Uterus (tissue), 4 donors: ENCODE data around the gene CABP2. TPM values are rescaled to one million over a fixed set of nuclear protein-coding genes. Genes with fewer than 3 reads are reported as not detected.

ENCODE experiments used
- DNase-seq, 2 donors: peaks; one replicate each; pipeline ENCODE4 v3.0.0-alpha.2; 2019 to 2020
- H3K27ac ChIP-seq, 2 donors: fragments of 200-600 bp; sonication (generic); 1 replicate in 1 of 2; 2 replicates in 1 of 2; pipeline ENCODE4 v1.5.1; 2016 to 2018
- H3K27me3 ChIP-seq, 2 donors: fragments of 200-600 bp; sonication (generic); one replicate each; pipeline ENCODE4 v1.5.1; 2018 to 2019; ENCODE audit warnings: control low read depth in 1 of 2
- H3K36me3 ChIP-seq, 2 donors: fragments of 200-600 bp; sonication (generic); one replicate each; pipeline ENCODE4 v1.5.1; 2019; ENCODE audit warnings: control low read depth in 1 of 2
- H3K4me1 ChIP-seq, 2 donors: fragments of 200-600 bp; sonication (generic); one replicate each; pipeline ENCODE4 v1.5.1; 2018 to 2019; ENCODE audit warnings: control low read depth in 1 of 2
- H3K4me3 ChIP-seq, 2 donors: fragments of 200-600 bp; sonication (generic); 1 replicate in 1 of 2; 2 replicates in 1 of 2; pipeline ENCODE4 v1.5.1; 2018 to 2019; ENCODE audit warnings: mild to moderate bottlenecking in 1 of 2
- H3K9me3 ChIP-seq, 2 donors: fragments of 200-600 bp; sonication (generic); one replicate each; pipeline ENCODE4 v1.5.1; 2019; ENCODE audit warnings: control low read depth in 1 of 2
- CTCF ChIP-seq, 4 experiments: fragments of 200-600 bp in 2 of 4; fragments of 450-650 bp in 2 of 4; sonication (generic) in 2 of 4; IDR thresholded peaks; one replicate each; pipeline ENCODE4 v1.5.1; 2016 to 2019; ENCODE audit warnings: antibody characterized with exemption in 4 of 4, mild to moderate bottlenecking in 2 of 4, moderate library complexity in 1 of 4
- POLR2A ChIP-seq, 2 donors: fragments of 450-650 bp; IDR thresholded peaks; one replicate each; pipeline ENCODE4 v1.6.1; 2016; ENCODE audit warnings: antibody characterized with exemption in 2 of 2, mild to moderate bottlenecking in 1 of 2, moderate library complexity in 1 of 2
- intact Hi-C: fragments of 100-400 bp; cut with DNase I; formaldehyde crosslinking; loops from one replicate; pipeline ENCODE4 v1.15.1; 2023; ENCODE audit warnings: low total_unique reads
- total RNA-seq, 4 donors: library from RNA; depleted of rRNA in 3 of 4; stranded (reverse); fragments of >200 nt in 3 of 4; gene quantifications; one replicate each; pipeline versions ENCODE4 v1.1.0 to v1.2.4, GENCODE V29; 2014 to 2023
- donor health status: DM: yes; HTN: yes; CAD: no.

Gene CABP2
- total RNA-seq, 4 donors from 2014 or later = not detected

GRCh38 chr11:67542971-67543370 is 19.7 kb upstream of the CABP2 start:
- intact Hi-C loops = no loop called here
- TF ChIP-seq CTCF (IDR thresholded peaks at IDR 0.05) (no peak), POLR2A (IDR thresholded peaks at IDR 0.05) (no peak)
- Histone ChIP-seq H3K36me3 (no peaks in the 10 kb centered on the region), H3K9me3 (no peaks in the 10 kb centered on the region), H3K27me3 (no peaks in the 10 kb centered on the region), H3K4me3 (no peak overlapping the region), H3K27ac (no peak overlapping the region), H3K4me1 (no peaks in the 10 kb centered on the region)
- DNase-seq = no peak

GRCh38 chr11:67542169-67542568 is 18.9 kb upstream of the CABP2 start:
- H3K4me3 ChIP-seq = no peak overlapping the region
- TF ChIP-seq POLR2A (IDR thresholded peaks at IDR 0.05) (no peak), CTCF (IDR thresholded peaks at IDR 0.05) (no peak)
- intact Hi-C loops = no loop called here

GRCh38 chr11:67541198-67541597 is 18.0 kb upstream of the CABP2 start:
- H3K4me3 ChIP-seq = no peak overlapping the region
- TF ChIP-seq CTCF (IDR thresholded peaks at IDR 0.05) (no peak), POLR2A (IDR thresholded peaks at IDR 0.05) (no peak)
- intact Hi-C loops = no loop called here
- no peak overlapping the region for H3K27ac ChIP-seq
- no peaks in the 10 kb centered on the region for H3K27me3 ChIP-seq
- DNase-seq = no peak
- H3K36me3 ChIP-seq = no peaks in the 10 kb centered on the region
- no peaks in the 10 kb centered on the region for H3K4me1 ChIP-seq
- no peaks in the 10 kb centered on the region for H3K9me3 ChIP-seq

More at GRCh38 chr11:67542169-67542568, 18.9 kb upstream of the CABP2 start:
- DNase-seq = no peak
- H3K27me3 ChIP-seq = no peaks in the 10 kb centered on the region
- no peaks in the 10 kb centered on the region for H3K36me3 ChIP-seq
- no peak overlapping the region for H3K27ac ChIP-seq
- no peaks in the 10 kb centered on the region for H3K4me1 ChIP-seq
- no peaks in the 10 kb centered on the region for H3K9me3 ChIP-seq

GRCh38 chr11:67539550-67539949 is 16.3 kb upstream of the CABP2 start:
- intact Hi-C loops = no loop called here
- Histone ChIP-seq H3K9me3 (no peaks in the 10 kb centered on the region), H3K27ac (no peak overlapping the region), H3K4me1 (no peaks in the 10 kb centered on the region), H3K4me3 (no peak overlapping the region), H3K36me3 (no peaks in the 10 kb centered on the region), H3K27me3 (no peaks in the 10 kb centered on the region)
- no peak for TF ChIP-seq CTCF (IDR thresholded peaks at IDR 0.05)
- no peak for TF ChIP-seq POLR2A (IDR thresholded peaks at IDR 0.05)
- no peak for DNase-seq

- Histone ChIP-seq H3K4me1 (no peaks in the 10 kb centered on the region), H3K9me3 (no peaks in the 10 kb centered on the region), H3K27ac (no peak overlapping the region), H3K4me3 (no peak overlapping the region), H3K27me3 (no peaks in the 10 kb centered on the region), H3K36me3 (no peaks in the 10 kb centered on the region)
- DNase-seq = no peak
- TF ChIP-seq POLR2A (IDR thresholded peaks at IDR 0.05) (no peak), CTCF (IDR thresholded peaks at IDR 0.05) (no peak)
- intact Hi-C loops = no loop called here
Observed at GRCh38 chr11:67538823-67539505, 15.7 kb upstream of the CABP2 start.
